Right cardiac atrium (tissue), 5 donors: ENCODE measurements around the gene PTPRM. TPM values are rescaled to one million over a fixed set of nuclear protein-coding genes. Genes with fewer than 3 reads are reported as not detected.

Experiments used
- ATAC-seq, 2 donors: fragments of 200-7000 bp; cut with Tn5 transposase; one replicate each; pipeline versions ENCODE4 v1.8.0 to v1.9.1; 2020; ENCODE audit warnings: moderate library complexity in 2 of 2, mild to moderate bottlenecking in 1 of 2
- DNase-seq, 3 donors: peaks; one replicate each; pipeline ENCODE4 v3.0.0-alpha.2; 2020
- H3K27ac ChIP-seq: one replicate; pipeline ENCODE4 v1.5.1; 2013; ENCODE audit warnings: mild to moderate bottlenecking, low read length, control low read depth, moderate library complexity
- H3K27me3 ChIP-seq: one replicate; pipeline ENCODE4 v1.6.1; 2013; ENCODE audit not compliant: control insufficient read depth, insufficient read depth
- H3K4me1 ChIP-seq: one replicate; pipeline ENCODE4 v1.6.1; 2013; ENCODE audit warnings: low read length; ENCODE audit not compliant: control insufficient read depth, insufficient read depth
- H3K4me3 ChIP-seq: one replicate; pipeline ENCODE4 v1.5.1; 2013; ENCODE audit warnings: low read length, control low read depth
- H3K9me3 ChIP-seq: one replicate; pipeline ENCODE4 v1.6.1; 2013; ENCODE audit warnings: low read length; ENCODE audit not compliant: control insufficient read depth
- WGBS: extraction: QIAGEN DNeasy Blood & Tissue Kit; methylation state at CpG from one replicate; pipeline ENCODE4 v1.1.7; 2013; 5-methylcytosine and 5-hydroxymethylcytosine counted together
- intact Hi-C, 4 donors: fragments of 100-400 bp; cut with DNase I; formaldehyde crosslinking; loops; one replicate each; pipeline versions ENCODE4 v1.11.0 to v1.14.0; 2022 to 2023
- polyA plus RNA-seq: library from polyadenylated mRNA; stranded (reverse); fragments of 200-250 nt; gene quantifications from one replicate; pipeline ENCODE4 v1.2.3, GENCODE V29; 2013
- total RNA-seq, 4 donors: library from RNA; stranded (reverse); fragmentation: NEBNext Ultra II Directional; extraction: Animal tissue kit (Norgen Biotek cat#: 25700); gene quantifications; one replicate each; pipeline ENCODE4 v1.2.1, GENCODE V29; 2021
- donor health status: healthy with polysubstance abuse.
- donor health status: DM: no; HTN: yes; CAD: no.
- donor health status: DM: no; HTN: no; CAD: no.
- donor health status: DM: no; HTN: yes; CAD: no; lungs with severe emphysema.
- donor health status: DM: yes; HTN: yes; CAD: no.

PTPRM gene
- total and polyA plus RNA-seq, 5 donors = 55.1 to 81.5 (median 63.4) TPM

DNA sequence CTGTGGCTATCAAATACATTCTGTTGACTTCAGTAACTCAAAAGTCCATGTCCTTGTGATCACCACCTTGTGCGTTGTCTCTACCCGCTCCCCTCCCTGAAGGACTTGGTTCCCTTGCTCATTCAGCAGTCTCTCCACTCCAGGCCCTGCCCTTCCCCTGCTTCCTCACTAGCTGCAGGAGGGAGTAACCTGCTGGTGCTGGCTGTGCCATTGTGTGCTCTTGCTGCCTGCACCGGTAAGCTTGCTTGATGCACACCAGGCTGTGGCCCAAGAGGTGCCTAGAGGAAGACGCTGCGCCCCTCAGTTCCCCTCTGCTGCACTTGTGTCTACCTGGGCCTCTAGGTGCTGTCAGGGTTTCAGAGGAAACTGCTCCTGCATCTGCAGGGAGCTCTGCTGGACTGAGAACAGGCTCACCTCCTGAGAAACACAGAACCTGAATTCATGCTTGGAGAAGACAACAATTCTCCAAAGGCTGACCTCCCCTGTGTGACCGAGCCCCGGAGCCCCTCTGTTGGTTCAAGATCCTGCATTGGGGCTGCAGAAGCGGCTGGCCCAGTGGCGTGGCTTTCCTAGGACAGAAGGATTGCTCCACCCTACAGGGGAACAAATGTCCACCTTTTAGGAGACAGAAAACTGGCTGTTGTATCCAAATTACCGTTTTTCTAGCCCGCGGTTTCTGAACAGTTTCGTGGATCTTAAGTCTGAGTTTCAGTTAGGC, 33.6 kb downstream of the PTPRM start:
- WGBS = 90% methylated on average over 13 of the region's 13 CpGs
- H3K4me1 ChIP-seq = peaks cover 18% of the 10 kb centered on the region
- no peak overlapping the region for H3K27ac ChIP-seq
- H3K9me3 ChIP-seq = no peaks in the 10 kb centered on the region
- ATAC-seq (peak in 1 of 2 donors; percentile 29), DNase-seq (peak in 1 of 3 donors; percentile 35)
- H3K4me3 ChIP-seq = no peak overlapping the region
- intact Hi-C loops = no loop called here
- no peaks in the 10 kb centered on the region for H3K27me3 ChIP-seq

DNA sequence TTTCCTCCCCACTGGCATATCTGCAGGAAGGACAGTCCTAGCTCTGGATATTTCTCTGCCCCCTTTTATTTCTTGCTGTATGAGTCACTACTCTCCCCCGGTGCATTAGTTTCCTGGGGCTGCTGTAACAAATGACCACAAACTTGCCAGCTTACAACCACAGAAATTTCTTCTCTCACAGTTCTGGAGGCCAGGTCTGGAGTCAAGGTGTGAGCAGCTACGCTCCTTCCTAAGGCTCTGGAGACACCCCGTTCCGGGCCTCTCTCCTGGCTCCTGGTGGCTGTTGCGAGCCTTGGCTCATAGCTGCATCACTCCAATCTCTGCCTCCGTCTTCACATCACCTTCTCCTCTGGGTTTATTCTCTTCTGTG, 34.1 kb downstream of the PTPRM start:
- intact Hi-C loops = no loop called here
- H3K27ac ChIP-seq = no peak overlapping the region
- no peak for ATAC-seq
- WGBS = 87% methylated on average over 6 of the region's 6 CpGs
- H3K4me3 ChIP-seq = no peak overlapping the region
- H3K27me3 ChIP-seq = no peaks in the 10 kb centered on the region
- no peaks in the 10 kb centered on the region for H3K9me3 ChIP-seq
- no peak for DNase-seq
- H3K4me1 ChIP-seq = peaks cover 17% of the 10 kb centered on the region

DNA sequence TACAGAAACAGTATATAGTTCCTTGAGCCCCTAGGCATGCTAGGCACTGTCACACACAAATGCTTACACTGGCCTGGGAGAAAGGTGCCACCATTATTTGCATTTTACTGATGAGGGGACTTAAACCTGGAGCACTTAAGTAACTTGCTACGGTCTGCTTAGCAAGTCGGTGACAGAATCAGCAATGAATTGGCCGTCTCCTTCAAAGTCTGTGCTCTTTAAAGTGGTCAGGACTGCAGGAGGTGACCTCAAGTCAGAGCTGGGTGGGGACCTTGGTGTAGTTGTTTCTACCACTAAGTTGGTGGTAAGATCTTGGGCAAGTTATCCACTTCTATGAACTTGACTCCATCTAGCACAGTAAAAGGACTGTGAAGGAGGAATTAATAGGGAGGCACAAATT, 34.8 kb downstream of the PTPRM start:
- intact Hi-C loops = no loop called here
- Histone ChIP-seq H3K9me3 (no peaks in the 10 kb centered on the region), H3K4me3 (no peak overlapping the region), H3K27me3 (no peaks in the 10 kb centered on the region), H3K4me1 (peaks cover 16% of the 10 kb centered on the region), H3K27ac (no peak overlapping the region)
- DNase-seq (no peak), ATAC-seq (no peak)
- 98% methylated on average over 3 of the region's 3 CpGs for WGBS

DNA sequence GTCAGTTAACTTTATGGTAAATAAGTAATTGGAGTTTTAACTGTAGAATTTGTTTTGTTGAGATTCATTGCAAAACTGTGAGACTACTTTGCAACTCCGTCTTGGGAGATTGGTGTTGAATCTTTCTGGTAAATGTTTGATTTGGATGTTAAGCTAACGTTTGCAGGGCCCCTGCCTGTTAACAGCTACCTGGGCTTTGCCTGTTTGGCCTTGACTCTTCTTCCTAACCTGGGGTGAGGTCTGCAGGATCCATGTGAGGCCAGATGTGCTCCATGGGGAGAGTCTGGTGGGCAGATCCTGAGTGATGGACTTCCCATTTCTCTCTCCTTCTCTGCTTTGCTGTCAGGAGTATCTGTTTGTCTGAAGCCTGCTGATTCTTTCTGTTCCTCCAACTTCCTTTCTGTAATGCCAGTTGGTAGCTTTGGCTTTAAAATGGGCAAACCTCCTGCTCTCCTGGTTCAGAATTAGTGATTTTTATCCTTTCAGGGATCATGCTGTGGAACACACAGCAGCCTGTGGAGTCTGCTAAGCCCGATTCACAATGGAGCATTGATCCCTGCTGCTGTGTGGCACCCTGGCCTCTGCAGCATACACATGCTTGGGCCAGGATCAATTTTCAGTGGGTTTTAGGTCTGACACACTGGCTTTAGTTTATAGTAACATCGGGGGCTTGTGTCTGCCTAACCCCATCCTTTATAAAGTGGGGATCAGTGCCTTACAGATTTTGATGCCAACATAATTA, 36.3 kb downstream of the PTPRM start:
- DNase-seq (no peak), ATAC-seq (no peak)
- H3K4me1 ChIP-seq = peaks cover 17% of the 10 kb centered on the region
- no peak overlapping the region for H3K4me3 ChIP-seq
- WGBS = 82% methylated on average over 4 of the region's 4 CpGs
- intact Hi-C loops = no loop called here
- H3K27ac ChIP-seq = no peak overlapping the region
- H3K27me3 ChIP-seq = no peaks in the 10 kb centered on the region
- H3K9me3 ChIP-seq = no peaks in the 10 kb centered on the region

DNA sequence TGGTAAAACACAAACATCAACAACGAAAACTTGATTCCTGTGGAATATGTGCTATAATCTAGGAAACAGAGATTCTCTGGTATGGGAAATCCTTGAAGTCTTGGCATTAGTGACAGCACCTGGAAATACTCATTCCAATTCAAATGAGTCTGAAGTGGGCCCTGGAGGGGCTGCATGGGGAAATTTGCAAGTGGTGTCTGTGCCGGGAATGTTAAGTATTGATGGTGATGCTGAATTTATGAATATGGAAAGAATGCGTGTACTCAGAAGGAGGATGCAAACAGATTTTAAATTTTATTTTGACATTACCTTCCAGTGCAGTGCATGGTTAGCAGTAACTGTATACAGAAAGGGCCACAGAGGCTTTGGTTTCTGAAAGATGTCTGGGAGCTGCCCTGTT, 37.2 kb downstream of the PTPRM start:
- H3K4me3 ChIP-seq = no peak overlapping the region
- DNase-seq = no peak
- WGBS = 89% methylated on average over 3 of the region's 3 CpGs
- no peaks in the 10 kb centered on the region for H3K9me3 ChIP-seq
- intact Hi-C loops = no loop called here
- H3K27me3 ChIP-seq = no peaks in the 10 kb centered on the region
- no peak overlapping the region for H3K27ac ChIP-seq
- peaks cover 23% of the 10 kb centered on the region for H3K4me1 ChIP-seq
- ATAC-seq = no peak

DNA sequence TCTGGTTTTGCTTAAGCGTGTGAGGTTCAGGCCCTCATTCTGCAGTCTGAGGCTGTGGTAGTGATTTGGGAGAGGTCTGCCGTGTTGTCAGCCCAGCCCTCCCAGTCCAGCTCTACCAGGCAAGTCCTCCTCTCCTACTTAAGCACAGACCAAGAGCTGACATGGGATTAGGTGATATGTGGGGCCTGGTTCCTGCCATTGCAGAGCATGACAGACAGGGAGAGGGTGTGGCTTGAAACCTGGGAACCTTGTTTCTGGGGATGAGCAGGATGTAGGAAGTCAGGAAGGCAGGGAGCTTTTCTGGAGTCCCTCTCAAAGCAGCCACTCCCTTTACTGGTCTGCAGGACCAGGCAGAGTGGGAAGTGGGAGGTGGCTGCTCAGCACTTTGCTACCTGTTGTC, 38.6 kb downstream of the PTPRM start:
- H3K4me1 ChIP-seq = peaks cover 18% of the 10 kb centered on the region
- WGBS = 96% methylated on average over 2 of the region's 2 CpGs

DNA sequence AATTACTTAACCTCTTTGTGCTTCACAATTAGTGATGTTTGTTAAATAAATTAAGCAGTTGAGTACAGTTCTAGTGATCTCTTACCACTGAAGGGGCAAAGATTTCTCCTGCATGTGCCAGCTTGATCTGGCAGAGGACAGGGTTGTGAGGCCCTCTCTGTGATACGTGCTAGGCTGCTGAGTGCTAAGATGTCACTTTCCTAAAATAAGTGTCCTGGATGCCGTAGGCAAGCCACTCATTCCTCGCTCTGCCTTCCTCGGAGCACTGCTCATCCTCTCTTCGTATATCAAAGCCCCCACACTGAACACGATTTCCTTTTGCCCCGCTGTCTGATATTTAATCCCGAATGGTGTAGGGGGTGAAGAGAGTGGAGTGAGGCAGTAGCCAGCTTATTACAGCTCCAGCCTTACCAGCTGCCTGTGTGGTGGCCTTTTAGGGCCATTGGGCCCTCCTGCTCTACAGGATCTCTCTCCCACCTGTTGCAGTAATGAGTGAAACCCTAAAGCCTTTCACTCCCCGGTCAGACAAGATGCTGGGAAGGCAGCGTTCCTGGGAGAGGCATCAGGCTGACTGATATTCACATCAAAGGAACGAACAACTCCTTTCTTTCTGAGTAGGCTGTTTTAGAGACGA, 40.5 kb downstream of the PTPRM start:
- WGBS = 61% methylated on average over 12 of the region's 12 CpGs
- ATAC-seq (peak; percentile 86 to 92), DNase-seq (no peak)
- H3K27ac ChIP-seq = peak overlapping the region; percentile 93
- H3K4me3 ChIP-seq = no peak overlapping the region
- peaks cover 17% of the 10 kb centered on the region for H3K4me1 ChIP-seq
- no peaks in the 10 kb centered on the region for H3K9me3 ChIP-seq
- intact Hi-C loops = no loop called here
- no peaks in the 10 kb centered on the region for H3K27me3 ChIP-seq

More for the DNA sequence above, 38.6 kb downstream of the PTPRM start:
- Histone ChIP-seq H3K27ac (no peak overlapping the region), H3K9me3 (no peaks in the 10 kb centered on the region), H3K27me3 (no peaks in the 10 kb centered on the region), H3K4me3 (no peak overlapping the region)
- no peak for ATAC-seq
- no peak for DNase-seq
- intact Hi-C loops = no loop called here

DNA sequence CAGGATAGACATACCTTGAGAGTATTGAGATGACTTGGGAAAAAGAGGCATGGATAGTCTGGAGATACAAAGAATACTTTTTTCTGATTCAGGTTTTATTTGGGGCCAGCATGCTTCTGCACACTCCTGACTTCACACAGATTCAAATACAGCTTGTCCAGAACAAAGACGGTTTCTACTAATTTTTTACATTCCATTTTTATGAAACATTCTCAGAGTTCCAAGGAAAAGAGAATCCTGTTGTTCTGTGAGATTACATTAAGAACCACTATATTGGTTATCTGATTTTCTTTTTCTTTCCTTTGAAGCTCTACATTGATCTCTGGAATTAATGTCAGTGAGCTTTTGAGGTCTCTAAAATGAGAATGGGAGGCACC, 41.0 kb downstream of the PTPRM start:
- DNase-seq (no peak), ATAC-seq (no peak)
- H3K27me3 ChIP-seq = no peaks in the 10 kb centered on the region
- H3K4me3 ChIP-seq = no peak overlapping the region
- 42% methylated on average over 1 of the region's 1 CpG for WGBS
- no peaks in the 10 kb centered on the region for H3K9me3 ChIP-seq
- peak overlapping the region; percentile 93 for H3K27ac ChIP-seq
- intact Hi-C loops = no loop called here
- H3K4me1 ChIP-seq = peaks cover 17% of the 10 kb centered on the region

DNA sequence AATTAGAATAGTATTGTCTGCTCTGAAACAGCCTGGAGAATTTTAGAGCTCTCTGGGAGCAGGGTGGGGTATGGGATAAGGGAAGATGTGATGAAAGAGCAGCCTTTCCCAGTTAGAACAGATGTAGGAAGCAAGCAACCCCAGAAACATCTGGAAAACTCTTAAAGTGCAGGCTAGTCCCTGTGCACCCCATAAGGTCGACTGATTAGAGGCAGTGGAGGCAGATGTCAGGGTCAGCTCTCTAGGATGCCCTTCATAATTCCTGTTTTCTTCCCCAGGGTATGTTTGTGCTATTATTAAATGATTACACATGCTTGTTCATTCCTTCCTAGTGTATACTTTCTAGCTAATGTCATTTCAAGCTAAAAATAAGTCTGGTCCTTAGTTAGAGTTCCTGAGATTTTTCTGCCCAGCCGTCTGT, 41.7 kb downstream of the PTPRM start:
- Histone ChIP-seq H3K27ac (peak overlapping the region; percentile 93), H3K9me3 (no peaks in the 10 kb centered on the region), H3K4me1 (peaks cover 15% of the 10 kb centered on the region), H3K4me3 (no peak overlapping the region), H3K27me3 (no peaks in the 10 kb centered on the region)
- no peak for DNase-seq
- 19% methylated on average over 2 of the region's 2 CpGs for WGBS
- ATAC-seq = peak; percentile 41 to 48
- intact Hi-C loops = no loop called here

DNA sequence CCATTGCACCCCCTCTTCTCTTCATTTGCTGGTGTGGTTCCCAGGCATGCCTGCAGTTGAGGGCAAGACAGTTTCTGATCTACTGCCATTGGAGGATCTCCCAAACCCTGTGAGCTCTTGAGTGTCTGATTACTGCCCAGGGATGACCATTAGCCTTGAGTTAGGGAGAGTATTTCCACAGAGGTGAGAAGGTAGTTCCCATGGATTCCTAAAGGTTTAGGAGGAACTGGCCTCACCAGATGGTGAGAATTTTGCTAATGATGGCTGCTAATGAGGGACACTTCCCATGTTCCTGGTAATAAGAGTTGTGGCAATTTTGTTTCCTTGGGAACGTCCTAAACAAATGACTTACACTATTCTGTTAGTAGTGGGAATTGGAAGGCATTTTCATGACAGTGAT, 42.5 kb downstream of the PTPRM start:
- H3K27ac ChIP-seq = peak overlapping the region; percentile 50
- 68% methylated on average over 1 of the region's 1 CpG for WGBS
- ATAC-seq (no peak), DNase-seq (no peak)
- intact Hi-C loops = no loop called here
- no peak overlapping the region for H3K4me3 ChIP-seq
- H3K27me3 ChIP-seq = no peaks in the 10 kb centered on the region
- H3K4me1 ChIP-seq = peaks cover 15% of the 10 kb centered on the region
- no peaks in the 10 kb centered on the region for H3K9me3 ChIP-seq

DNA sequence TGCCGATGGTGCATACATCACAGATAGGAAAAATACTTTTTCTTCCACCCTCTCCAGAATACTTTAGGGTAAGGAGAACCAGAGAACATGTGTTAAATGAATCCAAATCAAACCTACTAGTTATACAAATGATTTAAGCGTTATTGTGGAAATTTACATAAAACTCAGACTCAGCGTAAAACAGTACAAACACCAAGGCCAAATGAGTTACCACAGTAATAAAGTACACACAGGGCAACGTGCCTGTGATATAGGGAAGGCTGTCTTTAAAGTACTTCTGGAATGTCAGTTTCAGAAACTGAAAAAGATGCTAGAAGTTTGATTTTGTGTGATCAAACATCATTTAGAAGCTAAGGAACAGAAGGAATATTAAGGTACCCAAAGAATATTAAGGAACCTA, 46.9 kb downstream of the PTPRM start:
- intact Hi-C loops = no loop called here
- H3K4me1 ChIP-seq = peaks cover 14% of the 10 kb centered on the region
- 90% methylated on average over 4 of the region's 4 CpGs for WGBS
- H3K27ac ChIP-seq = no peak overlapping the region
- DNase-seq = no peak
- H3K4me3 ChIP-seq = no peak overlapping the region
- no peaks in the 10 kb centered on the region for H3K27me3 ChIP-seq
- ATAC-seq = no peak
- no peaks in the 10 kb centered on the region for H3K9me3 ChIP-seq
